NOMO-1 treated with DMSO at 0.1 percent for 48 hours (cell line): ENCODE measurements around the gene TADA2A.

ENCODE experiments used
- DNase-seq: peaks from one replicate; lab custom pipeline; 2025; ENCODE audit not compliant: unreplicated experiment; lab: John Stamatoyannopoulos, UW

The TADA2A gene

GRCh38 chr17:37521821-37522220, 115.1 kb downstream of the TADA2A start:
- DNase-seq: no peak

DNA sequence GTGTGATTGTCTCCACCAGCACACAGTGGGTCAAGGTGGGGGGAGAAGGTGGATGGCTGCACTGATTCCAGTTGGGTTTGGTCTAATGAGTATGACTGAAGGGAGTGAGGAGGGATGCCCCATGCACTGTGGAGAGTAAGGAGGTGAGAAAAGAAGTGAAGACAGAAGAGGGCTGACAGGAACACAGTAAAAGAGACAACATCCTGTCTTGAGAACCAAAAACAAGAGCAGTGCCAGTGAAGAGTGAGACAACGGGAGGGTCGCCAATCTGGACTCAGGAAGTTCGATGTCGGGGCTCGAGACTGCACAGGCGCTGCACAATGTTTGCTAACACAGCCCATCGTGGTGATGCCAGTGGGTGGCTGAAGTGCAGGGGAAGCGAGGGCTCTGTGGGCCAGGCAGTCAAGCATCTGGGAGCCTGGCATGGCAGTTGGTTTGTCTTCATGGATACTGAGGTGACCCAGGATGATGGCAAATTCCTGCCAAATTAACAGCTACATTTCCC, 117.1 kb downstream of the TADA2A start:
- no peak for DNase-seq

DNA sequence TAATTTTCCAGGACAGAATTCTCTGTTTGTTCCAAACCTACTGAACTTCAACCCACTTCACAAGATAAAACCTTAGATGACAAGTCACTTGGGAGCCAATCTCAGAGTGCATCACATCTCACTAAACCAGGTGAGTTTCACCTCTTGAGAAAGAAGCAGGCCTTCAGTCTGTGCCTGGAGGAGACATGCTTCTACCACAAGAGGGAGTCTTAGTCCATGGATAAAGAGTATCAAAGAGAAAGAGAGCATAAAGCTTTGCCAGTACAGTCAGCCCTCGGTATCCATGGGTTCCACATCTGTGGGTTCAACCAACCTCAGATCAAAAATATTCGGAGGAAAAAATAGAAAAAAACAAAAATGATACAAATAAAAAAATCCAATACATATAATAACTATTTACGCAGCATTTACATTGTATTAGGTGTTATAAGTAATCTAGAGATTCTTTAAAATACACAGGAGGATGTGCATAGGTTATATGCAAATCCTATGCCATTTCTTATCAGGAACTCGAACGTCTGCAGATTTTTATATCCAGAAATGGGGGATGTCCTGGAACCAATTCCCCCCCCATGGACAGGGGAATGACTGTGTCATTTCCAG, 120.7 kb downstream of the TADA2A start:
- DNase-seq: peak; percentile 36
